ENCODE measurements around the gene FOLR3.

GRCh38 chr11:72102631-72102945, 32.9 kb upstream of the FOLR3 start:
- no peak for TF ChIP-seq CTCF (optimal IDR thresholded peaks at IDR 0.05 in 1 of 3, IDR thresholded peaks at IDR 0.05 in 1 of 3, conservative IDR thresholded peaks at IDR 0.05 in 1 of 3; ENCODE audit: extremely low read depth in 1 of 3, insufficient read depth in 2 of 3, low read length in 3 of 3)
- TF ChIP-seq EZH2 (IDR thresholded peaks at IDR 0.05; ENCODE audit: low read length) = no peak

Measured in keratinocyte (primary cell).